ENCODE measurements around the gene ZFP28. TPM values are rescaled to one million over a fixed set of nuclear protein-coding genes. Genes with fewer than 3 reads are reported as not detected.

ZFP28 gene
- total RNA-seq (2014; rRNA removed; shearing (Covaris generic)) (5.1 and 5.6 TPM in 2 replicates), polyA plus RNA-seq (2016; fragmentation: Nextera tagmentation; extraction: Ambion mirVana) (5.8 and 7.1 TPM in 2 replicates)

DNA sequence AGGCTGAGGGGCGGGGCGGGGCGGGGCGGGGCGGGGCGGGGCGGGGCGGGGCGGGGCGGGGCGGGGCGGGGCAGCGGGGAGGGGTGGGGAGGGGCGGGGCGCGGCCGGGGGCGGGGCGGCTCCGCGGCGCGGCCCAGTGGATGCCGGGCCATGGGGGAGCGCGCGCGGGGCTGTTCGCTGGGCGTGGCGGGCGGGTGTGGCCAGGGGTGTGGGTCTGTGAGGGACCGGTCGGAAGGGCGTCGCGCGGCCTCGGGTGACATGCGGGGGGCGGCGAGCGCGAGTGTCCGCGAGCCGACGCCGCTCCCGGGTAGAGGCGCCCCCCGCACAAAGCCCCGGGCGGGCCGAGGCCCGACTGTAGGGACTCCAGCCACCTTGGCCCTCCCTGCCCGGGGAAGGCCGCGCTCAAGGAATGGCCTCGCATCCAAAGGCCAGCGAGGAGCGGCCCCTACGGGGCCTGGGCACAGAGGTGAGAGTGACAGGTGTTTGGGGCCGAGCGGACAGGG lies at the start of gene ZFP28:
ZFP28 (plus strand) TSS at position 188 of the 503 bp plus-strand sequence; CDS start at position 259, 71 bp downstream.
- H3K9me3 ChIP-seq (ENCODE audit: low read depth), result no peaks in the 10 kb centered on the region
- peak within 1 kb of the TSS; percentile 76 for H3K27ac ChIP-seq
- no peaks in the 10 kb centered on the region for H4K20me1 ChIP-seq (ENCODE audit: insufficient read depth)
- H3K4me2 ChIP-seq (ENCODE audit: unreplicated experiment), result peak within 1 kb of the TSS; percentile 90
- WGBS, 2 experiments (ENCODE audit: low coverage in 1 of 2, low lambda C conversion rate in 2 of 2, missing lambda C conversion rate in 2 of 2), result 2% methylated on average over 35 to 56 of the region's 65 CpGs
- H3F3A ChIP-seq (ENCODE audit: insufficient read depth), result no peaks in the 10 kb centered on the region
- DNase-seq, result no peak
- peak within 1 kb of the TSS; percentile 77 for H3K9ac ChIP-seq
- in situ Hi-C loops (cut with MboI), result no loop called here
- H3K4me3 ChIP-seq, result peak within 1 kb of the TSS; percentile 85
- peak within 1 kb of the TSS; percentile 85 for H2AFZ ChIP-seq
- 0 out of 2 replicates have a peak, but pooled peaks cover 4% of the 10 kb centered on the region for H3K4me1 ChIP-seq (ENCODE audit: insufficient read depth)
- peaks cover 7% of the 10 kb centered on the region; the same call in 1 of the 2 replicates for H3K36me3 ChIP-seq (ENCODE audit: low read depth)
- TF ChIP-seq EZH2 (IDR thresholded peaks at IDR 0.05; ENCODE audit: insufficient read depth, poor library complexity, severe bottlenecking) (no peak), EZH2phosphoT487 (IDR thresholded peaks at IDR 0.05; ENCODE audit: insufficient read depth, low read depth) (no peak)
- peaks cover 38% of the 10 kb centered on the region for H3K79me2 ChIP-seq (ENCODE audit: insufficient read depth)
- H3K27me3 ChIP-seq (replicated peaks; ENCODE audit: insufficient read depth), result no peaks in the 10 kb centered on the region
- H3K9me2 ChIP-seq (ENCODE audit: insufficient read depth), result no peaks in the 10 kb centered on the region

DNA sequence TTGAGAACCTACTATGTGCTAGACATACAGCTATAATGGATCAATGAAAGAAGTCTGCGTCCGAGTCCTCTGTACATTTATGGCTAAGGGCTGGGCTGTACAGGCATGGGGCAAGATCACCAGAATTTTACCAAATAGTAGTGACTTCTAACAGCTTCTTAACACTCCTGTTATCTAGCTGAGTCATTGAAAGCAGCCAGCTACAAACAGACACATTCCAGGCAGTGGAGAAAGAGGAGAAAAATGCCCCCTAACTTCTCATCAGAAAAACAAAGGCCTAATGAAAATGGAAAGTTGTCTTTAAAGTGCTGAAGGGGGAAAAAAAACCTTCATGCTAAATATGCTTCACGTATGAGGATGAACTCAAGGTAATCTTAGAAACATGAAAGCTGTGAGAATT lies 47.3 kb upstream of the ZFP28 start:
- WGBS, 2 experiments (ENCODE audit: low coverage in 1 of 2, low lambda C conversion rate in 2 of 2, missing lambda C conversion rate in 2 of 2), result 82 to 86% methylated on average over 3 of the region's 3 CpGs

DNA sequence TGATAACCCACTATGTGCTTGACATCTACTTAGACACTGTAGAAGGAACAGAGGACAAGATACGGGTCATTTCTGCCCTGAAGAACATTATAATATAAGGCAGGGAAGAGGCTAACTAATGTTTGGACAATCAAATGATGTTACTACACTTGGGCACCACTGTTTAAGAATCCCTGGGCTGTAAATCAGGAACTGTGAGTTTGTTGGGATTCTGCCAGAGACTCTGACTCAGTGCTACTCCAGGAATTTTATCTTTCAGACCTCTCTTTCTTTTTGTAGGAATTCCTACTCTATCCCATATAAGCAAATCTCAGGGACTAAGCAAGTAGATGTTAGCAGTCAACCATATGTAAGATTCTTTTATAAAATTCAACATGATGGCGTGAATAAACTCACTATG lies 34.2 kb upstream of the ZFP28 start:
- Histone ChIP-seq H3F3A (ENCODE audit: insufficient read depth) (no peaks in the 10 kb centered on the region), H3K4me2 (ENCODE audit: unreplicated experiment) (no peak overlapping the region), H3K36me3 (ENCODE audit: low read depth) (no peaks in the 10 kb centered on the region), H3K9ac (no peak overlapping the region), H3K27me3 (replicated peaks; ENCODE audit: insufficient read depth) (no peaks in the 10 kb centered on the region), H3K4me3 (no peak overlapping the region), H3K9me3 (ENCODE audit: low read depth) (no peaks in the 10 kb centered on the region), H3K27ac (no peak overlapping the region), H3K9me2 (ENCODE audit: insufficient read depth) (no peaks in the 10 kb centered on the region), H4K20me1 (ENCODE audit: insufficient read depth) (no peaks in the 10 kb centered on the region), H3K79me2 (ENCODE audit: insufficient read depth) (no peaks in the 10 kb centered on the region), H3K4me1 (ENCODE audit: insufficient read depth) (no peaks in the 10 kb centered on the region), H2AFZ (no peak overlapping the region)
- no peak for TF ChIP-seq EZH2phosphoT487 (IDR thresholded peaks at IDR 0.05; ENCODE audit: insufficient read depth, low read depth)
- TF ChIP-seq EZH2 (IDR thresholded peaks at IDR 0.05; ENCODE audit: insufficient read depth, poor library complexity, severe bottlenecking), result no peak
- in situ Hi-C loops (cut with MboI), result no loop called here
- DNase-seq, result peak; percentile 42
- WGBS, 2 experiments (ENCODE audit: low coverage in 1 of 2, low lambda C conversion rate in 2 of 2, missing lambda C conversion rate in 2 of 2), result 86 to 87% methylated on average over 2 of the region's 2 CpGs

More for the DNA sequence above, 47.3 kb upstream of the ZFP28 start:
- no peak overlapping the region for H3K9ac ChIP-seq
- peak; percentile 26 for DNase-seq
- peaks cover 81% of the 10 kb centered on the region for H3K79me2 ChIP-seq (ENCODE audit: insufficient read depth)
- no peaks in the 10 kb centered on the region for H3K9me3 ChIP-seq (ENCODE audit: low read depth)
- no peak for TF ChIP-seq EZH2phosphoT487 (IDR thresholded peaks at IDR 0.05; ENCODE audit: insufficient read depth, low read depth)
- no peak for TF ChIP-seq EZH2 (IDR thresholded peaks at IDR 0.05; ENCODE audit: insufficient read depth, poor library complexity, severe bottlenecking)
- no peaks in the 10 kb centered on the region for H3K27me3 ChIP-seq (replicated peaks; ENCODE audit: insufficient read depth)
- no peak overlapping the region for H3K4me2 ChIP-seq (ENCODE audit: unreplicated experiment)
- H3K4me3 ChIP-seq, result no peak overlapping the region
- in situ Hi-C loops (cut with MboI), result no loop called here
- H3K36me3 ChIP-seq (ENCODE audit: low read depth), result peaks cover 4% of the 10 kb centered on the region; the same call in 1 of the 2 replicates
- H2AFZ ChIP-seq, result no peak overlapping the region
- H4K20me1 ChIP-seq (ENCODE audit: insufficient read depth), result no peaks in the 10 kb centered on the region
- H3K27ac ChIP-seq, result no peak overlapping the region
- no peaks in the 10 kb centered on the region; the same call in 1 of the 2 replicates for H3K4me1 ChIP-seq (ENCODE audit: insufficient read depth)
- no peaks in the 10 kb centered on the region for H3F3A ChIP-seq (ENCODE audit: insufficient read depth)
- no peaks in the 10 kb centered on the region for H3K9me2 ChIP-seq (ENCODE audit: insufficient read depth)

DNA sequence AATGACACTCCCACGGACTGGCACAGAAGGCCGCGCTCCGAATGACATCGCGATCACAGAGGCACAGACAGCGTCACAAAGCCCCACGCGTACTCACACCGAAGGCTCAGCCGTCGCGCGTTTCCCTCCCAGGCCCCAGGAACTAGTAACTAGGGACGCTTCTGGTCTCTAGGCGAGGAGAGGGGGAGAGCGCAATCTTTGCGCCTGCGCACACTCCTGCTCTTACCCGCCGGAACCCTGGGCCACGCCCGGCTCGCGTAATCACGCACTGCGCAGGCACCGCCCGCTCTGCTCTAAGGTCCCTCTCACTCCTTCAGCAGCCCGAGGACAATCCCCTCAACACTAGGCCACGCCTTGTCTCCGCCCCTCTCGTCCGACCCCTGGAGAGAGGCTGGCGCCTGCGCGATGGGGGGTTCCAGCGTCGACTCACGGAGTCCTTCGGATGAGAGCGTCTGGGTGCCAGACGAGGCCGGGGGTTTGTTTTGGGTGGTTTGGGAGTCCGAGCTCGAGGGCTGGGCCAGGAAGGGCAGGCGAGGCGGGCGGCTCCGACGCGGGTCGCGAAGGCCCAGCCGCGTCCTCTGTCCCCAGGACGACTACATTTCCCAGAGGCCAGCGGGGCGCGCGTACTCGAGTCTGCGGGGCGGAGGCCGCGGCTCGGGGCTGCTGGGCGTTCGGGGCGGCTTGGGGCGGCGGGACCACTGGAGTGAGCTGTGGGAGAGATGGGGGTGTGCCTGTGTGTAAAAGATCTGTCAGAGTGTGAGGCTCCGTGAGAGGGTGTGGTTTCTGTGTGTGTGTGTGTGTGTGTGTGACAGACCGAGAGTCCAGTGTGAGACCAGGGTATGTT lies 31.1 kb upstream of the ZFP28 start, which contains the start of gene ZNF471:
ZNF471 (plus strand) TSS at position 410 of the 844 bp plus-strand sequence. CDS start 3,717 bp downstream, outside the sequence.
- no peaks in the 10 kb centered on the region for H3K9me2 ChIP-seq (ENCODE audit: insufficient read depth)
- H3K27ac ChIP-seq, result peak within 1 kb of the TSS; percentile 96
- H2AFZ ChIP-seq, result peak within 1 kb of the TSS; percentile 97
- H3K79me2 ChIP-seq (ENCODE audit: insufficient read depth), result no peaks in the 10 kb centered on the region
- TF ChIP-seq EZH2 (IDR thresholded peaks at IDR 0.05; ENCODE audit: insufficient read depth, poor library complexity, severe bottlenecking) (no peak), EZH2phosphoT487 (IDR thresholded peaks at IDR 0.05; ENCODE audit: insufficient read depth, low read depth) (no peak)
- no peaks in the 10 kb centered on the region for H3F3A ChIP-seq (ENCODE audit: insufficient read depth)
- peak within 1 kb of the TSS; percentile 96 for H3K9ac ChIP-seq
- H3K36me3 ChIP-seq (ENCODE audit: low read depth), result 0 out of 2 replicates have a peak, but pooled peaks cover 2% of the 10 kb centered on the region
- WGBS, 2 experiments (ENCODE audit: low coverage in 1 of 2, low lambda C conversion rate in 2 of 2, missing lambda C conversion rate in 2 of 2), result 1 to 2% methylated on average over 59 to 61 of the region's 74 CpGs
- peak within 1 kb of the TSS; percentile 86 for H3K4me3 ChIP-seq
- H4K20me1 ChIP-seq (ENCODE audit: insufficient read depth), result no peaks in the 10 kb centered on the region
- peak; percentile 100 for DNase-seq
- H3K27me3 ChIP-seq (replicated peaks; ENCODE audit: insufficient read depth), result no peaks in the 10 kb centered on the region
- H3K4me2 ChIP-seq (ENCODE audit: unreplicated experiment), result peak within 1 kb of the TSS; percentile 98
- H3K4me1 ChIP-seq (ENCODE audit: insufficient read depth), result no peaks in the 10 kb centered on the region
- no peaks in the 10 kb centered on the region for H3K9me3 ChIP-seq (ENCODE audit: low read depth)
- in situ Hi-C loops (cut with MboI), result no loop called here

Data from GM23248 (cell line).